GM19238 (cell line): Measurements from ENCODE around the gene IQGAP2.

Experiments
- DNase-seq: peaks from one replicate; pipeline ENCODE4 v3.0.0; 2011; ENCODE audit warnings: low spot score; ENCODE audit not compliant: insufficient read length

Gene IQGAP2

DNA sequence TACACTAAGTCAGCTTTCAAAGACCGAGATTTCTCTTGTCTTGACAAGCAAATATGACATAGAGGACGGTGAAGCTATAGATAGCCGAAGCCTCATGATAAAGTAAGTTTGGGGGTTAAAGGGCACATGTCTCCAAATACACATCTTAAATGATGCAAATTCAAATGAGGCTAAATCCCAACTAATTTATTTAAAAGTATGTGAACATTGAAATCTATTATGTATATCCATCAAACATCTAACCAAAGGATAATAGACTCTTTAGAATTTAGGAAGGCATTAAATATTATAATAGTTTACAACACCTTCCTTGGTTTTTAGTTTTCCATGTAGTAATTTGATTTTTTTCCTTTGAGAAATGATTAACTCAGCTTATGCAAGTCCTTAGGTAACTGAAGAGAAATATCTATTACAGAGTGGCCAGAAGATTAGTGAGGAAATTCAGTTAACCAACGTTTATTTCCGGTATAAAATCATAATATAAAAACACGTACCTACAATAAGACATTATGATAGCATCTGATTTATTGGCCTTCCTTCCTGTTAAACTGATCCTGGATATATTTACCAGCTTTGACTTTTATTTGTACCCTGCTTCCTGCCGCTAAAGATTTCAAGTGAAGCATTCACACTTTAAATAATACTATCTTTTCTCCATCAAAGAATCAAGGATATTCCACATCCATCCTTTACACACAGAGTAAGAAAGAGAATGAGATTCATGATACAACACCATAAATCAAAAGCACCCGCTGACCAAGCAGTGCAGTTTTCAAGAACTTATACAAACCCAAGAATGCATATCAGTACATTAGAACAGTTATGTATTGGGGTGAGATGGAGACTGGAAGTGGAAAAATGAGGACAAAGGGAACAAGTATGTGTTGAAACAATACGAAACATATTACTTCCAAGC lies 281.0 kb downstream of the IQGAP2 start:
- no peak for DNase-seq

- no peak for DNase-seq
These were observed 281.9 kb downstream of the IQGAP2 start for GRCh38 chr5:76684756-76685519.

DNA sequence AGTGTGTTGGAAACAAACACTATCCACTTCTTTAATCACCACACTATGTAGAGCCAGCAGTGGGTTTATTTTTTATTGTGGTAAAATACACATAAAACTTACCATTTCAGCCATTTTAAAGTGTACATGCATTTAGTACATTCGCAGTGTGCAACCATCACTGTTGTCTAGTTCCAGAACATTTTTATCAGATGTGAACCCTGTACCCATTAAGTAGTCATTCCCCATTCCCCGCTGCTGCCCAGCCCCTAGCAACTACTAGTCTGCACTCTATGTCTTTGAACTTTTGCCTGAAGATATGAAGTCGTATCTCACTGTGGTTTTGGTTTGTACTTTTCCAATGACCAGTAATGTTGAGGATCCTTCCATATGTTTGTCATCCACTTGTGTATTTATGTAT lies 282.6 kb downstream of the IQGAP2 start:
- no peak for DNase-seq

GRCh38 chr5:76688212-76688611 lies 285.1 kb downstream of the IQGAP2 start:
- no peak for DNase-seq

DNA sequence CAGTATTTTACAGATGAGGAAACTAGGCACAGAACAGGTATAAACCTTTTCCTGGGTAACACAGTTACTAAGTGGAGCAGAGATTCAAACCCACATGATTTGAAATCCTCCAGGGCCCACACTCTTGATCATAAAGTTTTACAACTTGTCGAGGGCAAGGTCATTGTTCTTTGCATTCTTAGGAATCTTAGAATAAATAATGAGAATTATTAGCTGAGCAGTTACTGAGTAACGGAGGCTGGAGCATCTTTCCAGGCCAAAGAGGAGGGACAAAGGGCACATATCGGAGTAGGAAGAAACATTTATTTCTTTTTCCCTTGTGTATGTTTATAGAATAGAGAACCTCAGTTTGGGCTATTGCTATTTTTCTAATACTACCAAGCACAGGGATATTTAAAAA lies 285.8 kb downstream of the IQGAP2 start:
- DNase-seq: no peak

- no peak for DNase-seq
These were observed 286.4 kb downstream of the IQGAP2 start for GRCh38 chr5:76689321-76690036.

- no peak for DNase-seq
These were observed 287.1 kb downstream of the IQGAP2 start for GRCh38 chr5:76690037-76690679.

GRCh38 chr5:76690704-76691466 lies 287.8 kb downstream of the IQGAP2 start:
- DNase-seq: no peak

GRCh38 chr5:76691467-76692273 lies 288.6 kb downstream of the IQGAP2 start:
- DNase-seq: no peak

DNA sequence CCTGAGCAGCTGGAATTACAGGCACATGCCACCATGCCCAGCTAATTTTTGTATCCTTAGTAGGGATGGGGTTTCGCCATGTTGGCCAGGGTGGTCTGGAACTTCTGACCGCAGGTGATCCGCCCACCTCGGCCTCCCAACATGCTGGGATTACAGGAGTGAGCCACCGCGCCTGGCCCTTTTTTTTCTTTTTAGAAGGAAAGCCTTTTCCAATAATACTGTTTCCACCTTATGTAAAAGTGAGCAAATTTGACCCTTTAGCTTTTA lies 289.1 kb downstream of the IQGAP2 start:
- no peak for DNase-seq

DNA sequence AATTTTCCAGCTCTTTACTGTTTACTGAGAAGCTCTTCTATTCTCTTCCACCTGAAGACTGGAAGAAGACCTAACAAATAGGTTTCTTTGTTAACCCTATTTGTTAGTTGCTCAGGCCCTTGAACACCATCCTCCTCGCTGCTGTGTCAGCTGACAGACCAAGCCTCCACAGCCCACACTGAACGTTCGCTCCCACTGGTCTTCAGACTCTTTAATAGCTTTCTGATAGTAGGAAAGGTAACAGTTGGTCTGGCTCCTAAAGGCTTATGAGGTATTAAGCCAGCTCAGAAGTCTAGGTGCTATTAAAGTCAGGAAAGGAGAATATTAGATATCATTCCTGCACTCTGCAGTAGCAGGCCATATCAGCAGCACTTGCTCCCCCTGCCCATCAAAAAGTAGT lies 289.6 kb downstream of the IQGAP2 start:
- DNase-seq: no peak

GRCh38 chr5:76693141-76693540 lies 290.1 kb downstream of the IQGAP2 start:
- DNase-seq: no peak

GRCh38 chr5:76694317-76694716 lies 291.2 kb downstream of the IQGAP2 start:
- no peak for DNase-seq

DNA sequence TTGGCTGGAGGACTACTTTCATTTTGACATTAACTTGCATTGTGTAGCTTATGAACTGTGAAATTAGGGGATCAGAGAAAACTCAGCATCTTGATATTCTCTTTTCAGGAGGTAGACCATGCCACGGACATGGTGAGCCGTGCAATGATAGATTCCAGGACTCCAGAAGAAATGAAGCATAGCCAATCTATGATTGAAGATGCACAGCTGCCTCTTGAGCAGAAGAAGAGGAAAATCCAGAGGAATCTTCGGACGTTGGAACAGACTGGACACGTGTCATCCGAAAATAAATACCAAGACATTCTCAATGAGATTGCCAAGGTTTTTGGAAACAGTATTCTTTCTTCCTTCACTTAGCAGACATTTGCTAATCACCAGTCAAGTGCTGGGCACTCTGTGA lies 292.3 kb downstream of the IQGAP2 start:
- no peak for DNase-seq

DNA sequence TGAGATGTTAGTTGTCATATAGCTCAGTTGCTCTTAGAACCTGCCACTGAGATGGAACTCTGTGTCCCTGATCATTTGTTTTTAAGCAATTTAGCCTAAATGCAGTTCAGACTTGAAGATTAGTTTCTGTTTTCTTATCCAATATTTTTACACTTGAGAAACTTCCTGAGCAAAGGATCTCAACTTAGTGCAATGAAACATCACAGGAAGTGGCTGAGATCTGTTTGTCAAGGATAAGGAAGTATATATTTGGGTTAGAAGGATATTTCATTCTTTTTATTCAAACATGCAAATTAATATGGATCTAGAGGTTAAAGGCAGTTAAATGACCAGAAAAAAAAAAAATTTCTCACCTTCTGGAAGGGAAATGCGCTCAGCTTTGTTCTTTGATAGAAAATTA lies 293.2 kb downstream of the IQGAP2 start:
- no peak for DNase-seq

- DNase-seq: no peak
These were observed 294.6 kb downstream of the IQGAP2 start for GRCh38 chr5:76697670-76698069.

DNA sequence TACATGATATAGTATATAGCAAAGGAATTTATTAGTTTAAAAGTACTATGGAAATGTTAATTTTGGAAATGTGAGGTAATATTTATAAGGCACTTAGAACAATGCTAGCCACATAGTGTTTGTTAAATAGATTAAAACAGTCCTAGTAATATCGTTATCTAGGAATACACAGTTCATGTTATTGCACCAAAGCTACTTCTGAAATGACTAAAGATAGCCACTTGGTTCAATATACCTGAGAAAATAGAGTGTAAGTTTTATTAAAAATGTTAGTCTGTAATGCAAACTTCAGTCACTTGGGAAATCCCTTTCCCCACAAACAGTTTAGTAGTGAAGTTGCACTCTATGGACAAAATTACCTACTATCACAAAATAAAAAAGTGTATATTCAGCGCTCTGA lies 297.5 kb downstream of the IQGAP2 start:
- DNase-seq: no peak

DNA sequence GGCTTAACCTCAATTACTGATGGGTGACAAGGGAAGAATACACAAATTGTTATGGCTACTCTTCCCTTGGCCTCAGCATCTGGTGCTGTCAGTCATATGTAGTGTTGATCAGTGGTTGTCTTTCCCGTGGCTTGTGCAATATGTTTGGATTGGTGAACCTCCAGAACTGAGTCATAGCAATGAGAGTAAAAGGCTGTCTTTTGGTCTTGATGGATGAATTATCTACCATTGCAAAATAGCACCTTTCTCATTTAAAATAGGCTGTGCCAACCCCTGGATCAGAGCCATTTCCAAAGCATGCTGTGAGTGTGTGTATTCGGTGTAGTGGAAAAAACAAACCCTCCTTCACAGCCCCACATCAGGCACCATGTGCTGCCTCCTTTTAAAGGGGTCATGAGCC lies 298.2 kb downstream of the IQGAP2 start:
- no peak for DNase-seq

DNA sequence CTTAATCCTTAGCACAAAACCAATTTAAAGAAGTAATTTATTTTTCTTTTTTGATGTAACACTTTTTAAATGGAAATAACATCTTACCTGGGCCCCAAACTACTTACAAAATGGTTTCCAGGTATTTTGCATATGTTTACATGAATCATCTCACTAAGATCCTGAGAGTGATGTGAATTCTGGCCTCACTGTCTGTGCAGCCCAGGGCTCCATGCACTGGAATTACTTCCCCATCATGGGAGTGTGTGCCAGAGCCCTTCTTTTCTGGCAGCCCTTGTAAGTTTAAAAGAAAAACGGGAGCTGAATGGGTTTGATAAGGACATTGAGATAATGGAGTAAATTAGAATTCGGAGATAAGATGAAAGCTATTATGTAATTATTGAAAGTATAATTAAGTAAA lies 300.6 kb downstream of the IQGAP2 start:
- no peak for DNase-seq

DNA sequence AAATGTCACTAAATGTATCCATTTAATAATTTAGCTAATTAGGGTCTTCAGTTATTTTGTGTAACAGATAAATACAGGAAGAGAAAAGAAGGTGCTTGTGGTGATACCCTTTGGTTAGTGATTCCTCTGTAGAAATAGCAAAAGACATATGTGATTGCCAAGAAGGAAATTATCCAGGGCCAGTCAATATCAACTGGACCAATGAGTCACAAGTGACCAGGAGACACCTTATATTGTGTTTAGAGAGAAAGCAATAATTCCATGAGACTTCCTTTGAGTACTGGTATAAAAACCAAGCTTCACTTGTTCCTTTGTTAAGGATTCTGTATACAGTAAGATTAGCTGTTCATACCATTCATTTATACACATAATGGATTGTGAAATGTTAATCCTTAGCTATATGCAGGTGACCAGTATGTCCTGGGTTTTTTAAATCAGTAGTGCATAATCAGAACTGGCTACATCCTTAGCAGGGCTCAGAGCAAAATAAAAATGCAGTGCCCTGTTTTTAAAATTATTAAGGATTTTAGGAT lies 301.1 kb downstream of the IQGAP2 start:
- no peak for DNase-seq
